Left renal cortex interstitium (tissue), 4 donors: Measurements from ENCODE around the gene PRIMPOL. TPM values are rescaled to one million over a fixed set of nuclear protein-coding genes. Genes with fewer than 3 reads are reported as not detected.
"Not testable (repeated sequence)": the region's sequence is repeated elsewhere in the genome, so short reads cannot be mapped to it uniquely, and the experiment has no call there.

Source experiments
- DNase-seq, 4 donors: peaks; one replicate each; pipeline ENCODE4 v3.0.0-alpha.2; 2013; ENCODE audit warnings: low read depth in 4 of 4, low spot score in 2 of 4, missing footprints in 1 of 4
- polyA plus RNA-seq, 4 donors: library from polyadenylated mRNA; unstranded; fragments of 120-200 nt; gene quantifications; one replicate each; pipeline ENCODE4 v1.2.1, GENCODE V29; 2013; ENCODE audit not compliant: insufficient read length in 4 of 4

PRIMPOL gene
- polyA plus RNA-seq, 4 donors, result 24.2 to 42.6 (median 35.1) TPM

GRCh38 chr4:184636897-184637296, 12.6 kb upstream of the PRIMPOL start:
- no peak for DNase-seq

DNA sequence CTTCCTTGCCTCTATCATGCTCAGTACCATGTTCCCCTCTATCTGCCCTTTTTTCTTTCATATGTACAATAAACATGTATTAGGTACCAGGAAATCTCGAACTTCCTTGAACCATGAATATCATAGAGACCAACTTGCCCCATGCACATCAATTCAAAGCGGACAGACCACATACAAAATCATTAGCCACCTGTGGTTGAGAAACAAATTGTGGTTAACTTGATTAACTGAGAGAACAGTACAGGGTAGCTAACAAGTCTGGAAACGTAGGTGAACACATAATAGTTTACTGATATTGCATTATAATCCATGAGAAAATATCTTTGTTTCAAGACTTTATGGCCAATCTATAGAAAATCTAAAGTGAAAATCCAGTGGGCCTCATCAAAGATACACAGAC, 8.5 kb upstream of the PRIMPOL start:
- DNase-seq, result no peak

DNA sequence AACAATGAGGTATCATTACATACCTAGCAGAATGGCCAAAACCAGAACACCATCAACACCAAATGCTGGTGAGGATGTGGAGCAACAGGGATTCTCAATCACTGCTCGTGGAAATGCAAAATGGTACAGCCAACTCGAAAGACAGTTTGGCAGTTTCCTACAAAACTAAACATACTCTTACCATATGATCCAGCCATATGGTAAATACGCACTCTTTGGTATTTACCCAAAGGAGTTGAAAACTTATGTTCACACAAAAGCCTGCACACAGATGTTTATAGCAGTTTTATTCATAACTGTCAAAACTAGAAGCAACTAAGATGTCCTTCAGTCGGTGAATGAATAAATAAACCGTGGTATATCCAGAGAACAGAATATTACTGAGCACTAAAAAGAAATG, 8.1 kb upstream of the PRIMPOL start:
- DNase-seq, result no peak

GRCh38 chr4:184643731-184644130, 5.8 kb upstream of the PRIMPOL start:
- DNase-seq, result no peak

- DNase-seq, result no peak
Measured at GRCh38 chr4:184644553-184645307, 4.8 kb upstream of the PRIMPOL start.

GRCh38 chr4:184645904-184646610, 3.5 kb upstream of the PRIMPOL start:
- no peak for DNase-seq

GRCh38 chr4:184647266-184648053, 2.1 kb upstream of the PRIMPOL start:
- no peak for DNase-seq

- no peak for DNase-seq
Measured at GRCh38 chr4:184648054-184648312, 1.6 kb upstream of the PRIMPOL start.

GRCh38 chr4:184648313-184649025, 1.1 kb upstream of the PRIMPOL start:
- peak; percentile 29 to 48 (median 43) for DNase-seq

GRCh38 chr4:184649971-184650855, 675 bp downstream of the PRIMPOL start:
- peak in 2 of 4 donors; percentile 36 to 60 for DNase-seq

GRCh38 chr4:184651899-184652298, 2.4 kb downstream of the PRIMPOL start:
- no peak for DNase-seq

- DNase-seq, result not testable (repeated sequence)
Measured at GRCh38 chr4:184652681-184653080, 3.1 kb downstream of the PRIMPOL start.

DNA sequence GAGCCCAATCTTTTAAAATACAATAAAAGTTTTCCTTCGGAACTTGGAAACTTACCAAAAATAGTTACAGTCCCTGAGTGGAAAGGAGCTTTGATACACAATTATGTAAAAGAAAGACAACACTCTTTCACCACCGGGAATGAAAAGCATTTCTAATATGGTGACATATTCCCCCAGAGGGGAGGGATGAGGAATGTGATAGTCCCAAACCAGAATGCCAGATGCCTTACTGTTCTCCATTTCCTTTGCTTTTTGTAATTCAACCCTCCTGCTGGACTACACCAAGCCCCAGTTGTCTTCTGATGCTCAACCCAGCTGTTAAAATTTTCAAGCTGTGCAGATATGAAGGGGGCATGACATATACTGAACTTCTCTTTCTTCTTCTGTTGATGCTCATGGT, 4.1 kb downstream of the PRIMPOL start:
- no peak for DNase-seq

DNA sequence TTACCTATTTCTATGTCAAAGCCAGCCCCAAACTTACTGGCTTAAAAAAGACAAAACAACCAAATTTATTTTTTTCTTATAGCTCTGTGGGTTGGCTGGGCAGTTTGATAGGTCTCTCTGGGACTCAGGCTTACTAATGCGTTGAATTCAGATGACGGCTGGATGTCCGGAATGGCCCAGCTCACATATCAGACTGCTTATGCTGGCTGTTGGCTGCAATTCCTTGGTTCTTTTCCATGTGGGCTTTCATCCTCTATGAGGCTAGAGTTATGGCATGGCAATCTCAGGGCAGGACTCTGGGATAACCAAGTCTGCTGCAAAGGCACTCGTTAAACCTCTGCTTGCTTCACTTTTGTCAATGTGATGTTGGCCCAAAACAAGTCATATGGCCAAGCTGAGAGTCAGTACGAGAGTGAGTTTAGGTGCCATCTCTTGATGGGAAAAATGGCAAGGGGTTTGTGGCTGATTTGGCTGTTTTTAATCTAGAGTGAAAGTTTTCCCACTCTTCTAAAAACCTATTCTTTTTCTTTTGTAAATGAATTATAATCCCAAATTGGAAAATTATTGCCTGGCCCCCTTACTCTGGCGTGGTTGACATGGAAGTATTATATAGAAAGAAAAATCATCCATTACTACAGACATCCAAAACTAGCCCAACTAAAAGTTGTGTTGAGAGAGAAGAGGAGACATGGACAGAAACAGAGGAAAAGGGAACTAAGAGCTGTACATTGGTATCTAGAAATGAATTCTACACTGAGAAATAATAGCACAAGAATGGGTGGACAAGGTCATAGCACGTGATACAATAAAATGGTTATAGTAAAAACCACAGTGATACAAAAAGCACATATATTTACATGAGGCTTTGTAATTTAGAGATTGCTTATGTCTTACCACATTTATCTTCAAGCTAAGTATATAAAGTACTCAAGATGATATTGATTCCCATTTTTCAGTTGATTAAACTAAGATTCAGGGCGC, 6.6 kb downstream of the PRIMPOL start:
- DNase-seq, result no peak

- DNase-seq, result no peak
Measured at GRCh38 chr4:184657144-184657543, 7.6 kb downstream of the PRIMPOL start.

- not testable (repeated sequence) for DNase-seq
Measured at GRCh38 chr4:184657820-184658219, 8.3 kb downstream of the PRIMPOL start.

GRCh38 chr4:184660978-184661377, 11.4 kb downstream of the PRIMPOL start:
- no peak for DNase-seq

DNA sequence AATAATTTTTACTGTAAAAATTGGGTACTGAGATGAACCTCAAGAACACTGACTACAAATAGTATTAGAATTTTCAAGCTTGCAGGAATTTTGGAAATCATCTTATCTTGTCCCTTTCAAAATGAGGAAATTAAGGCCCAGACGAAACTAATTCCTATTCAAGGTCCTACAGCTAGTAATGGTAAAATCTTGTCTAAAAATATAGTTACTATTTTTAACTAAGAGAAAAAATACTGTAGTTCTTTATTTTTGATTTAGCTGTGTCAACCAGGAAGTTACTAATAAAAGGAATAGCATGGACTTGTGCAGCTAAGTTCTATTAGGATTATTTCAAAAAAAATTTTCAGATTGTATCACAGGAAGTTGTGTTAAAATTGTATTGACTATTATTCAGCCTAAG, 12.7 kb downstream of the PRIMPOL start:
- no peak for DNase-seq
